Measurements from ENCODE around the gene PTPRD.

DNA sequence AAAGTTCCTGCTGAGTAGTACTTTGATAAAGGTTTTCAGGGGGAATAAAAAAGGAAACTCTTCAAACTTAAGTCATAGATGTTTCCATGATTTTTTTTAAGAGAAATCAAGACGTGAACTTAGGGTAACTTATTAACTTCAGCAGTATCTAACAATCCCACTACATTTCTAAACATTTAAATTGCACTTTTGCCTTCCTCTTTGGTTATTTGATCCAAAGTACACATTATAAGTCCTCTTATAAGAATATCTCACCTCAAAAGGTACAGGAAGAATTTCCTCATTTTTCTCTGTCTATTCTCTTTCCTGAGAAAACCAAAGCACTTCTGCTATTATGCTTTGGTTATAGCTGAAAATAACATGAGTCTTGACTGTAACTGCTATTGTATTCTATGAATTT is 7.9 kb downstream of the PTPRD start:
- TF ChIP-seq, protein P1, sequence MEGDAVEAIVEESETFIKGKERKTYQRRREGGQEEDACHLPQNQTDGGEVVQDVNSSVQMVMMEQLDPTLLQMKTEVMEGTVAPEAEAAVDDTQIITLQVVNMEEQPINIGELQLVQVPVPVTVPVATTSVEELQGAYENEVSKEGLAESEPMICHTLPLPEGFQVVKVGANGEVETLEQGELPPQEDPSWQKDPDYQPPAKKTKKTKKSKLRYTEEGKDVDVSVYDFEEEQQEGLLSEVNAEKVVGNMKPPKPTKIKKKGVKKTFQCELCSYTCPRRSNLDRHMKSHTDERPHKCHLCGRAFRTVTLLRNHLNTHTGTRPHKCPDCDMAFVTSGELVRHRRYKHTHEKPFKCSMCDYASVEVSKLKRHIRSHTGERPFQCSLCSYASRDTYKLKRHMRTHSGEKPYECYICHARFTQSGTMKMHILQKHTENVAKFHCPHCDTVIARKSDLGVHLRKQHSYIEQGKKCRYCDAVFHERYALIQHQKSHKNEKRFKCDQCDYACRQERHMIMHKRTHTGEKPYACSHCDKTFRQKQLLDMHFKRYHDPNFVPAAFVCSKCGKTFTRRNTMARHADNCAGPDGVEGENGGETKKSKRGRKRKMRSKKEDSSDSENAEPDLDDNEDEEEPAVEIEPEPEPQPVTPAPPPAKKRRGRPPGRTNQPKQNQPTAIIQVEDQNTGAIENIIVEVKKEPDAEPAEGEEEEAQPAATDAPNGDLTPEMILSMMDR (IDR thresholded peaks at IDR 0.05), result no peak
- TF ChIP-seq EZH2 (IDR thresholded peaks at IDR 0.05) (no peak), EZH2phosphoT487 (IDR thresholded peaks at IDR 0.05) (no peak)

Data from neural progenitor cell (in vitro differentiated cells).